ENCODE measurements around the gene GALNTL6.

- no peak for TF ChIP-seq POLR2A (IDR thresholded peaks at IDR 0.05; ENCODE audit: borderline replicate concordance, extremely low read depth, insufficient read depth, insufficient read length)
- TF ChIP-seq CTCF (IDR thresholded peaks at IDR 0.05 in 2 of 3, conservative IDR thresholded peaks at IDR 0.05 in 1 of 3; ENCODE audit: borderline replicate concordance in 1 of 3, insufficient read depth in 1 of 3, low read depth in 2 of 3, low read length in 2 of 3), result no peak
- TF ChIP-seq RAD21 (IDR thresholded peaks at IDR 0.05; ENCODE audit: low read depth), result no peak
- no peak for TF ChIP-seq ATF3 (IDR thresholded peaks at IDR 0.05)
- TF ChIP-seq TCF7L2 (IDR thresholded peaks at IDR 0.05; ENCODE audit: borderline replicate concordance, extremely low read depth, insufficient read depth, insufficient read length), result no peak
- no peak for TF ChIP-seq YY1 (IDR thresholded peaks at IDR 0.05; ENCODE audit: extremely low read depth, insufficient replicate concordance, low read depth, low read length)
- TF ChIP-seq EGR1 (IDR thresholded peaks at IDR 0.05; ENCODE audit: low read depth), result no peak
- no peak for TF ChIP-seq SP1 (IDR thresholded peaks at IDR 0.05; ENCODE audit: low read depth)
- no peak for TF ChIP-seq EZH2 (IDR thresholded peaks at IDR 0.05)
- no peak for TF ChIP-seq POLR2AphosphoS5 (IDR thresholded peaks at IDR 0.05; ENCODE audit: low read depth, low read length)
- TF ChIP-seq REST (IDR thresholded peaks at IDR 0.05; ENCODE audit: low read depth), result no peak
- no peak for TF ChIP-seq CEBPB (IDR thresholded peaks at IDR 0.05; ENCODE audit: low read depth)
- no peak for TF ChIP-seq ZNF274 (IDR thresholded peaks at IDR 0.05; ENCODE audit: low read depth, low read length)
- TF ChIP-seq EZH2phosphoT487 (IDR thresholded peaks at IDR 0.05; ENCODE audit: borderline replicate concordance), result no peak
Measured at GRCh38 chr4:172706000-172706399, 892.8 kb downstream of the GALNTL6 start.
